SK-N-SH treated with all-trans-retinoic acid at 6 μM for 48 hours (cell line): ENCODE results near the gene PPP1R3E.

Experiments used
- ARNTL ChIP-seq: fragments of 450-650 bp; formaldehyde crosslinking; IDR thresholded peaks from 2 replicates; pipeline ENCODE4 v1.5.0; 2020; ENCODE audit warnings: low read depth, mild to moderate bottlenecking, moderate library complexity, borderline replicate concordance
- BACH2 ChIP-seq: fragments of 250-450 bp; sonication (Bioruptor Pico); IDR thresholded peaks from 2 replicates; pipeline ENCODE4 v1.9.0; 2021; ENCODE audit warnings: mild to moderate bottlenecking, borderline replicate concordance
- CSDC2 ChIP-seq: fragments of 250-450 bp; sonication (Bioruptor Pico); IDR thresholded peaks from 2 replicates; pipeline ENCODE4 v1.5.0; 2020; ENCODE audit warnings: mild to moderate bottlenecking, moderate library complexity
- PATZ1 ChIP-seq: fragments of 250-450 bp; sonication (Bioruptor Pico); IDR thresholded peaks from 2 replicates; pipeline ENCODE4 v1.8.0; 2020; ENCODE audit warnings: mild to moderate bottlenecking, moderate library complexity, borderline replicate concordance

GRCh38 chr14:23324455-23324846 is 21.8 kb upstream of the PPP1R3E start:
- TF ChIP-seq CSDC2 (CRISPR knock-in tag) (no peak), BACH2 (CRISPR knock-in tag) (no peak), ARNTL (CRISPR knock-in tag) (no peak), PATZ1 (CRISPR knock-in tag) (no peak)
